ENCODE measurements around the gene PRUNE2.

The PRUNE2 gene

GRCh38 chr9:76664120-76664519 lies 241.8 kb downstream of the PRUNE2 start:
- H3K4me1 Mint-ChIP-seq = peaks cover 6% of the 10 kb centered on the region
- no peak overlapping the region for H3K4me3 Mint-ChIP-seq
- no peaks in the 10 kb centered on the region for H3K27me3 Mint-ChIP-seq
- H3K9me3 Mint-ChIP-seq = no peaks in the 10 kb centered on the region
- DNase-seq (ENCODE audit: low spot score in 2 of 2) = no peak
- ATAC-seq (replicated peaks; ENCODE audit: extremely low read depth, poor library complexity, severe bottlenecking) = no peak
- H3K27ac Mint-ChIP-seq (ENCODE audit: low read depth) = no peak overlapping the region
- H3K36me3 Mint-ChIP-seq (ENCODE audit: insufficient read depth) = no peaks in the 10 kb centered on the region

- Mint-ChIP-seq H3K36me3 (ENCODE audit: insufficient read depth) (no peaks in the 10 kb centered on the region), H3K9me3 (no peaks in the 10 kb centered on the region), H3K27me3 (no peaks in the 10 kb centered on the region), H3K27ac (ENCODE audit: low read depth) (no peak overlapping the region), H3K4me3 (no peak overlapping the region), H3K4me1 (peaks cover 15% of the 10 kb centered on the region)
- DNase-seq (ENCODE audit: low spot score in 2 of 2) (no peak), ATAC-seq (replicated peaks; ENCODE audit: extremely low read depth, poor library complexity, severe bottlenecking) (no peak)
These were observed 243.2 kb downstream of the PRUNE2 start for GRCh38 chr9:76662476-76663281.

- Mint-ChIP-seq H3K27me3 (no peaks in the 10 kb centered on the region), H3K27ac (ENCODE audit: low read depth) (no peak overlapping the region), H3K4me3 (no peak overlapping the region), H3K9me3 (no peaks in the 10 kb centered on the region), H3K4me1 (peaks cover 45% of the 10 kb centered on the region), H3K36me3 (ENCODE audit: insufficient read depth) (peaks cover 3% of the 10 kb centered on the region)
- ATAC-seq (replicated peaks; ENCODE audit: extremely low read depth, poor library complexity, severe bottlenecking) (peak; percentile 59), DNase-seq (ENCODE audit: low spot score in 2 of 2) (no peak)
These were observed 247.2 kb downstream of the PRUNE2 start for GRCh38 chr9:76658510-76659231.

- no peak overlapping the region for H3K4me3 Mint-ChIP-seq
- DNase-seq (ENCODE audit: low spot score in 2 of 2) (no peak), ATAC-seq (replicated peaks; ENCODE audit: extremely low read depth, poor library complexity, severe bottlenecking) (no peak)
- H3K27ac Mint-ChIP-seq (ENCODE audit: low read depth) = peak overlapping the region; percentile 76
- H3K4me1 Mint-ChIP-seq = peaks cover 42% of the 10 kb centered on the region
- no peaks in the 10 kb centered on the region for H3K9me3 Mint-ChIP-seq
- peaks cover 3% of the 10 kb centered on the region for H3K36me3 Mint-ChIP-seq (ENCODE audit: insufficient read depth)
- no peaks in the 10 kb centered on the region for H3K27me3 Mint-ChIP-seq
These were observed 248.6 kb downstream of the PRUNE2 start for GRCh38 chr9:76657265-76657664.

GRCh38 chr9:76655971-76656370 lies 249.9 kb downstream of the PRUNE2 start:
- no peak overlapping the region for H3K4me3 Mint-ChIP-seq
- no peak for ATAC-seq (replicated peaks; ENCODE audit: extremely low read depth, poor library complexity, severe bottlenecking)
- DNase-seq (ENCODE audit: low spot score in 2 of 2) = no peak
- H3K4me1 Mint-ChIP-seq = peaks cover 55% of the 10 kb centered on the region
- no peaks in the 10 kb centered on the region for H3K27me3 Mint-ChIP-seq
- peak overlapping the region; percentile 76 for H3K27ac Mint-ChIP-seq (ENCODE audit: low read depth)
- H3K9me3 Mint-ChIP-seq = no peaks in the 10 kb centered on the region
- peaks cover 3% of the 10 kb centered on the region for H3K36me3 Mint-ChIP-seq (ENCODE audit: insufficient read depth)

- Mint-ChIP-seq H3K4me1 (peaks cover 61% of the 10 kb centered on the region), H3K9me3 (no peaks in the 10 kb centered on the region), H3K27me3 (no peaks in the 10 kb centered on the region), H3K36me3 (ENCODE audit: insufficient read depth) (peaks cover 3% of the 10 kb centered on the region), H3K27ac (ENCODE audit: low read depth) (peak overlapping the region; percentile 76), H3K4me3 (peak overlapping the region; percentile 64)
- no peak for DNase-seq (ENCODE audit: low spot score in 2 of 2)
- peak; percentile 69 for ATAC-seq (replicated peaks; ENCODE audit: extremely low read depth, poor library complexity, severe bottlenecking)
These were observed 250.8 kb downstream of the PRUNE2 start for GRCh38 chr9:76655121-76655541.

- peak overlapping the region; percentile 76 for H3K27ac Mint-ChIP-seq (ENCODE audit: low read depth)
- DNase-seq (ENCODE audit: low spot score in 2 of 2) = no peak
These were observed 251.3 kb downstream of the PRUNE2 start for GRCh38 chr9:76654575-76654974.

GRCh38 chr9:76654051-76654461 lies 251.9 kb downstream of the PRUNE2 start:
- Mint-ChIP-seq H3K9me3 (no peaks in the 10 kb centered on the region), H3K4me3 (no peak overlapping the region), H3K36me3 (ENCODE audit: insufficient read depth) (peaks cover 3% of the 10 kb centered on the region), H3K27me3 (no peaks in the 10 kb centered on the region), H3K27ac (ENCODE audit: low read depth) (no peak overlapping the region), H3K4me1 (peaks cover 61% of the 10 kb centered on the region)
- ATAC-seq (replicated peaks; ENCODE audit: extremely low read depth, poor library complexity, severe bottlenecking) (no peak), DNase-seq (ENCODE audit: low spot score in 2 of 2) (no peak)

More at GRCh38 chr9:76654575-76654974, 251.3 kb downstream of the PRUNE2 start:
- Mint-ChIP-seq H3K27me3 (no peaks in the 10 kb centered on the region), H3K36me3 (ENCODE audit: insufficient read depth) (peaks cover 3% of the 10 kb centered on the region), H3K4me3 (peak overlapping the region; percentile 64), H3K9me3 (no peaks in the 10 kb centered on the region), H3K4me1 (peaks cover 61% of the 10 kb centered on the region)
- ATAC-seq (replicated peaks; ENCODE audit: extremely low read depth, poor library complexity, severe bottlenecking) = no peak

GRCh38 chr9:76652894-76653293 lies 253.0 kb downstream of the PRUNE2 start:
- Mint-ChIP-seq H3K4me3 (no peak overlapping the region), H3K36me3 (ENCODE audit: insufficient read depth) (peaks cover 3% of the 10 kb centered on the region), H3K27me3 (no peaks in the 10 kb centered on the region), H3K9me3 (no peaks in the 10 kb centered on the region), H3K4me1 (peaks cover 53% of the 10 kb centered on the region), H3K27ac (ENCODE audit: low read depth) (no peak overlapping the region)
- DNase-seq (ENCODE audit: low spot score in 2 of 2) (no peak), ATAC-seq (replicated peaks; ENCODE audit: extremely low read depth, poor library complexity, severe bottlenecking) (no peak)

GRCh38 chr9:76651119-76651705 lies 254.7 kb downstream of the PRUNE2 start:
- Mint-ChIP-seq H3K4me1 (peaks cover 39% of the 10 kb centered on the region), H3K27me3 (no peaks in the 10 kb centered on the region), H3K9me3 (no peaks in the 10 kb centered on the region), H3K4me3 (peak overlapping the region; percentile 70), H3K27ac (ENCODE audit: low read depth) (peak overlapping the region; percentile 78), H3K36me3 (ENCODE audit: insufficient read depth) (no peaks in the 10 kb centered on the region)
- ATAC-seq (replicated peaks; ENCODE audit: extremely low read depth, poor library complexity, severe bottlenecking) (no peak), DNase-seq (ENCODE audit: low spot score in 2 of 2) (no peak)

GRCh38 chr9:76650692-76651091 lies 255.2 kb downstream of the PRUNE2 start:
- Mint-ChIP-seq H3K36me3 (ENCODE audit: insufficient read depth) (no peaks in the 10 kb centered on the region), H3K4me1 (peaks cover 34% of the 10 kb centered on the region), H3K9me3 (no peaks in the 10 kb centered on the region), H3K27me3 (no peaks in the 10 kb centered on the region), H3K27ac (ENCODE audit: low read depth) (peak overlapping the region; percentile 78), H3K4me3 (peak overlapping the region; percentile 70)
- no peak for ATAC-seq (replicated peaks; ENCODE audit: extremely low read depth, poor library complexity, severe bottlenecking)
- no peak for DNase-seq (ENCODE audit: low spot score in 2 of 2)

- ATAC-seq (replicated peaks; ENCODE audit: extremely low read depth, poor library complexity, severe bottlenecking) = no peak
- no peak overlapping the region for H3K27ac Mint-ChIP-seq (ENCODE audit: low read depth)
- H3K4me3 Mint-ChIP-seq = no peak overlapping the region
These were observed 256.0 kb downstream of the PRUNE2 start for GRCh38 chr9:76649894-76650293.

More at GRCh38 chr9:76649894-76650293, 256.0 kb downstream of the PRUNE2 start:
- H3K27me3 Mint-ChIP-seq = no peaks in the 10 kb centered on the region
- no peaks in the 10 kb centered on the region for H3K9me3 Mint-ChIP-seq
- DNase-seq (ENCODE audit: low spot score in 2 of 2) = no peak
- H3K36me3 Mint-ChIP-seq (ENCODE audit: insufficient read depth) = no peaks in the 10 kb centered on the region
- H3K4me1 Mint-ChIP-seq = peaks cover 26% of the 10 kb centered on the region

Data from central memory CD8-positive, alpha-beta T cell (primary cell).